ENCODE results near the gene ZNF330. TPM values are rescaled to one million over a fixed set of nuclear protein-coding genes. Genes with fewer than 3 reads are reported as not detected.

The ZNF330 gene
- total RNA-seq, 2 donors from 2014 or later: 27.7 to 29.7 TPM

- Histone ChIP-seq H3K4me1 (no peaks in the 10 kb centered on the region), H3K27me3 (no peaks in the 10 kb centered on the region), H3K36me3 (no peaks in the 10 kb centered on the region), H3K9ac (ENCODE audit: low read depth in 2 of 2, low read length in 2 of 2) (no peak overlapping the region), H3K9me3 (no peaks in the 10 kb centered on the region), H3K4me3 (no peak overlapping the region), H3K27ac (no peak overlapping the region)
- DNase-seq: no peak
- intact Hi-C loops (cut with DNase I): no loop called here
- TF ChIP-seq, protein P1, sequence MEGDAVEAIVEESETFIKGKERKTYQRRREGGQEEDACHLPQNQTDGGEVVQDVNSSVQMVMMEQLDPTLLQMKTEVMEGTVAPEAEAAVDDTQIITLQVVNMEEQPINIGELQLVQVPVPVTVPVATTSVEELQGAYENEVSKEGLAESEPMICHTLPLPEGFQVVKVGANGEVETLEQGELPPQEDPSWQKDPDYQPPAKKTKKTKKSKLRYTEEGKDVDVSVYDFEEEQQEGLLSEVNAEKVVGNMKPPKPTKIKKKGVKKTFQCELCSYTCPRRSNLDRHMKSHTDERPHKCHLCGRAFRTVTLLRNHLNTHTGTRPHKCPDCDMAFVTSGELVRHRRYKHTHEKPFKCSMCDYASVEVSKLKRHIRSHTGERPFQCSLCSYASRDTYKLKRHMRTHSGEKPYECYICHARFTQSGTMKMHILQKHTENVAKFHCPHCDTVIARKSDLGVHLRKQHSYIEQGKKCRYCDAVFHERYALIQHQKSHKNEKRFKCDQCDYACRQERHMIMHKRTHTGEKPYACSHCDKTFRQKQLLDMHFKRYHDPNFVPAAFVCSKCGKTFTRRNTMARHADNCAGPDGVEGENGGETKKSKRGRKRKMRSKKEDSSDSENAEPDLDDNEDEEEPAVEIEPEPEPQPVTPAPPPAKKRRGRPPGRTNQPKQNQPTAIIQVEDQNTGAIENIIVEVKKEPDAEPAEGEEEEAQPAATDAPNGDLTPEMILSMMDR (IDR thresholded peaks at IDR 0.05): no peak
Observed at GRCh38 chr4:141275834-141276233, 55.1 kb downstream of the ZNF330 start.

DNA sequence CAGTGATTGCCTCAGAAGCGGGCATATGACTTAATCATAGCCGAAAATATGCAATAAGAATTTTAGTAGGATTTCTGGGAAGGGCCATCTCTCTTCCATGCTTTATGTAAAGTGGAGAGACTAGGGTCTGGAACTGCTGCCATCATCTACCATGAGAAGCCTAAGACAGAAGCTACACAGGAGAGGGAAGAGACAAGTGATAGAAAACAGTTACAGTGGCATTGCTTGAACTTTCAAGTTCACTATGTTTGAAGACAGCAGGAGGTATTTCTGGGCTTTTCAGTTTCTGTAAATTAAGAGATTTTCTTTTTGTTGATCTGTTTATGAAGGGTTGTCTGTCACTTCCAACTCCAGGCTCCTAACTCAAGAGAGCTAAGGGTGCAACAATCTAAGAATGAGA is 62.5 kb downstream of the ZNF330 start:
- Histone ChIP-seq H3K4me1 (no peaks in the 10 kb centered on the region), H3K4me3 (no peak overlapping the region), H3K9ac (ENCODE audit: low read depth in 2 of 2, low read length in 2 of 2) (no peak overlapping the region), H3K36me3 (no peaks in the 10 kb centered on the region), H3K27ac (no peak overlapping the region), H3K27me3 (no peaks in the 10 kb centered on the region), H3K9me3 (no peaks in the 10 kb centered on the region)
- TF ChIP-seq, protein P1 (IDR thresholded peaks at IDR 0.05): no peak
- intact Hi-C loops (cut with DNase I): no loop called here
- no peak for DNase-seq

DNA sequence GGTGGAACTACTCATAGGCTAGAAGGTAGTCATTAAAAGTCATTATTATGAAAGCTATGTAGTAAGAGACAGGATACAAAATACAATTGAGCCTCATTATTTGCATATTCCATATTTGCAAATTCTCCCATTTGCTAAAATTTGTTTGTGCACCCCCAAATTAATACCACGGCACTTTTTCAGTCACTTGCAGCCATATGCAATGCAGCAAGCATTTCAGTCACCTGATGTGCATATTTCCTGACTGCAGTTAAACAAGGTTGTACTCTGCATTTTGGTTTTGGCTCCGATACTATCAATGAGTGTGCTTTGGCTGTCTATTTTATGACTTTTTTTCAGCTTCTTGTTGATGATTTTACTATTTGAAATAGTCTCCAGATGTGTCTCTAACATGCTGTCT is 62.9 kb downstream of the ZNF330 start:
- intact Hi-C loops (cut with DNase I): no loop called here
- Histone ChIP-seq H3K36me3 (no peaks in the 10 kb centered on the region), H3K9ac (ENCODE audit: low read depth in 2 of 2, low read length in 2 of 2) (no peak overlapping the region), H3K4me3 (no peak overlapping the region), H3K9me3 (no peaks in the 10 kb centered on the region), H3K4me1 (no peaks in the 10 kb centered on the region), H3K27me3 (no peaks in the 10 kb centered on the region), H3K27ac (no peak overlapping the region)
- TF ChIP-seq, protein P1 (IDR thresholded peaks at IDR 0.05): no peak
- DNase-seq: no peak

Other genes starting within 250 kb of the ZNF330 start
- 1 to 10 TPM in 1 of 2 donors, under 1 TPM in 1; 0.86 to 6.9 TPM for gene RNF150, start 87.4 kb upstream of the ZNF330 start, total RNA-seq